Activated CD4-positive, alpha-beta memory T cell treated with anti-CD3 and anti-CD28 coated beads, Interleukin-2, amount 10 ng/mL, durations not matched to agents 7 days and 5 days (primary cell): ENCODE data around the gene DNM3. TPM values are rescaled to one million over a fixed set of nuclear protein-coding genes. Genes with fewer than 3 reads are reported as not detected.

Experiments used
- CTCF ChIA-PET: fragments of 350-600 bp; sonication (Branson Sonifier 250); formaldehyde crosslinking; loops from one replicate; lab custom pipeline; 2021; ENCODE audit warnings: antibody characterized with exemption, inconsistent platforms; lab: Charles Lee
- POLR2A ChIA-PET: fragments of 350-600 bp; sonication (Branson Sonifier 250); formaldehyde crosslinking; loops from one replicate; lab custom pipeline; 2021; ENCODE audit warnings: antibody characterized with exemption; lab: Charles Lee
- DNase-seq: peaks from one replicate; pipeline ENCODE4 v3.0.0-alpha.2; 2020
- H3K27ac Mint-ChIP-seq: one replicate; pipeline ENCODE4 v1.8.0; 2021; ENCODE audit warnings: mild to moderate bottlenecking, mixed read lengths
- H3K27me3 Mint-ChIP-seq: one replicate; pipeline ENCODE4 v1.8.0; 2021; ENCODE audit warnings: mixed read lengths
- H3K36me3 Mint-ChIP-seq: one replicate; pipeline ENCODE4 v1.8.0; 2021; ENCODE audit warnings: low read depth, mixed read lengths
- H3K4me1 Mint-ChIP-seq: one replicate; pipeline ENCODE4 v1.8.0; 2021; ENCODE audit warnings: mixed read lengths
- H3K4me3 Mint-ChIP-seq: one replicate; pipeline ENCODE4 v1.8.0; 2021; ENCODE audit warnings: mild to moderate bottlenecking, mixed read lengths
- H3K9me3 Mint-ChIP-seq: one replicate; pipeline ENCODE4 v1.8.0; 2021; ENCODE audit warnings: mixed read lengths
- total RNA-seq, 2 experiments: library from RNA; stranded (reverse); gene quantifications; one replicate each; pipeline ENCODE4 v1.2.3, GENCODE V29; 2021

DNM3 gene
- total RNA-seq, 2 experiments from 2014 or later: 2.0 to 2.2 TPM

DNA sequence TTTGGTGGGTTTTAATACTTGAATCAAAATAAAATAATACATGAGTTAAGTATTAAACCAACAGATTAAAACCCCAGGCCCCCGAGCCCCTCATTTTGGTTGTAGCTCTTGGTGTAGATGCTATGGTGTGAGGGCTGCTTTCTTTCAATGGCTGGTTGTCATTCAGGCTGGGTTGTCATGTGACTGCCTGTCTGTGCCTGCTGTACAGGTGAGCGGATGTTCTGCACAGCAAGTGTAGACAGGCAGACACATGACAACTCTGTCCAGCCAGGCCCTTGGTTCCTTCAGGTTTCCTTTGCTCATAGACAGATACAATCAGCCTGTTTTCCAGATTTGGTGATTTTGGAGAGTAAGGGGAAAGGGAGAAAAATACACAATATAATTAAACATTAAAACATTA is 297.3 kb downstream of the DNM3 start:
- Mint-ChIP-seq H3K4me1 (peaks cover 14% of the 10 kb centered on the region), H3K4me3 (no peak overlapping the region), H3K36me3 (no peaks in the 10 kb centered on the region), H3K27ac (no peak overlapping the region), H3K9me3 (peaks cover 3% of the 10 kb centered on the region), H3K27me3 (no peaks in the 10 kb centered on the region)
- ChIA-PET POLR2A (no interaction called here), CTCF (no interaction called here)
- no peak for DNase-seq

GRCh38 chr1:172139196-172139595 is 297.9 kb downstream of the DNM3 start:
- Mint-ChIP-seq H3K27ac (no peak overlapping the region), H3K4me1 (peaks cover 8% of the 10 kb centered on the region), H3K9me3 (peaks cover 3% of the 10 kb centered on the region), H3K36me3 (no peaks in the 10 kb centered on the region), H3K4me3 (no peak overlapping the region), H3K27me3 (no peaks in the 10 kb centered on the region)
- DNase-seq: no peak
- POLR2A ChIA-PET: no interaction called here
- CTCF ChIA-PET: interaction anchor here (0.8 kb wide), 1 partner anchor 43 kb away, joined by 3 read pairs; no protein-coding TSS in a partner anchor

DNA sequence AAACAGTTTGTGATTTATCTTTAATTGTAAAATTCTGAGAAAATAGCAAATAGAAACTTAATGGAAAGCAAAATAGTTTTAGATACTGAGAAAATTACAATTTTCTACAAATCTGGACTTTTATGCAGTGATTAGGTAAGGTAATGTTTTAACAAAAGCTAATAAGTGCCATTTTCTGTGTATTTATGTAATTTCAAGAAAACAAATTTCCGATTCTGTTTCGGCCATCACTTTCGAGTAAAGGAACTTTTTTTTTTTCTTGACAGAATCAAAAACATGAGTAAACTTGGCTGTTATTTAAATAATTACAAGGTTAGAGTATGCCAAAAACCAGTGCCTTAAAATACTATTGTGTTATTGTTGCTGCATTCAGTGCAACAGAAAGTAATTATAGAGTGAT is 298.8 kb downstream of the DNM3 start:
- H3K27me3 Mint-ChIP-seq: no peaks in the 10 kb centered on the region
- H3K27ac Mint-ChIP-seq: no peak overlapping the region
- H3K9me3 Mint-ChIP-seq: peaks cover under 1% of the 10 kb centered on the region
- no peak for DNase-seq
- no peak overlapping the region for H3K4me3 Mint-ChIP-seq
- peaks cover 4% of the 10 kb centered on the region for H3K4me1 Mint-ChIP-seq
- no peaks in the 10 kb centered on the region for H3K36me3 Mint-ChIP-seq
- POLR2A ChIA-PET: no interaction called here
- CTCF ChIA-PET: interaction anchor here (0.8 kb wide), 1 partner anchor 44 kb away, joined by 3 read pairs; no protein-coding TSS in a partner anchor

- no peaks in the 10 kb centered on the region for H3K9me3 Mint-ChIP-seq
- peaks cover 8% of the 10 kb centered on the region for H3K4me1 Mint-ChIP-seq
- no peaks in the 10 kb centered on the region for H3K27me3 Mint-ChIP-seq
- no peak overlapping the region for H3K27ac Mint-ChIP-seq
- no peak overlapping the region for H3K4me3 Mint-ChIP-seq
- CTCF ChIA-PET: no interaction called here
- POLR2A ChIA-PET: no interaction called here
- H3K36me3 Mint-ChIP-seq: no peaks in the 10 kb centered on the region
- DNase-seq: no peak
Measured at GRCh38 chr1:172140591-172140990, 299.3 kb downstream of the DNM3 start.

GRCh38 chr1:172141341-172141881 is 300.1 kb downstream of the DNM3 start:
- Mint-ChIP-seq H3K4me3 (no peak overlapping the region), H3K27me3 (no peaks in the 10 kb centered on the region), H3K9me3 (no peaks in the 10 kb centered on the region), H3K27ac (no peak overlapping the region), H3K36me3 (no peaks in the 10 kb centered on the region), H3K4me1 (peaks cover 9% of the 10 kb centered on the region)
- CTCF ChIA-PET: interaction anchor here (0.6 to 1.2 kb wide), 2 partner anchors 39 to 258 kb away, joined by 3 to 5 read pairs; no protein-coding TSS in a partner anchor
- DNase-seq: no peak
- POLR2A ChIA-PET: no interaction called here

DNA sequence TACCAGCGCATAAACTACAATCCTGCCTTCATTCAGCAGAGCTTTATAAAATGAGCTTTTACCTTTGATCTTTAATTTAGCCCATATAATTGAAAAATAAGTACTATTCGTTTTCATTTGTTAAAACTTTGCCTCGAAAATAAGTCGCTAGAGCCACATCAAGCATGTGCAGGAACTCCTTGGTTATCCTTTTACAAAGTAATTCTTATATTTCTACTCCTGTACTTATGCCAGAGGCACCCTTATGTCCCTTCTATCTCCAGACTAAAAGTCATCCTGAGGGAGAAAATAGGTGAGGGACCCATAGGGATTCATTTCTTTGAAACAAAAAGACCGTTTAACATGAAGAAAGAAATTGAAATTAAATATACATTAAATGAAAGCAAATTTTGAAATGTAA is 301.0 kb downstream of the DNM3 start:
- ChIA-PET CTCF (interaction anchor here (0.7 to 1.2 kb wide), 2 partner anchors 9 to 40 kb away, joined by 4 to 5 read pairs; no protein-coding TSS in a partner anchor), POLR2A (interaction anchor here (0.7 kb wide), 1 partner anchor 411 kb away, joined by 4 read pairs; no protein-coding TSS in a partner anchor)
- Mint-ChIP-seq H3K27me3 (no peaks in the 10 kb centered on the region), H3K4me3 (no peak overlapping the region), H3K36me3 (no peaks in the 10 kb centered on the region), H3K4me1 (peaks cover 9% of the 10 kb centered on the region), H3K9me3 (no peaks in the 10 kb centered on the region), H3K27ac (no peak overlapping the region)
- DNase-seq: no peak

- H3K27me3 Mint-ChIP-seq: no peaks in the 10 kb centered on the region
- no peak for DNase-seq
- no peaks in the 10 kb centered on the region for H3K36me3 Mint-ChIP-seq
- ChIA-PET CTCF (interaction anchor here (1.1 kb wide), 1 partner anchor 255 kb away, joined by 4 read pairs; no protein-coding TSS in a partner anchor), POLR2A (no interaction called here)
- no peak overlapping the region for H3K27ac Mint-ChIP-seq
- H3K4me3 Mint-ChIP-seq: no peak overlapping the region
- H3K4me1 Mint-ChIP-seq: peaks cover 9% of the 10 kb centered on the region
- no peaks in the 10 kb centered on the region for H3K9me3 Mint-ChIP-seq
Measured at GRCh38 chr1:172143384-172144055, 302.2 kb downstream of the DNM3 start.

DNA sequence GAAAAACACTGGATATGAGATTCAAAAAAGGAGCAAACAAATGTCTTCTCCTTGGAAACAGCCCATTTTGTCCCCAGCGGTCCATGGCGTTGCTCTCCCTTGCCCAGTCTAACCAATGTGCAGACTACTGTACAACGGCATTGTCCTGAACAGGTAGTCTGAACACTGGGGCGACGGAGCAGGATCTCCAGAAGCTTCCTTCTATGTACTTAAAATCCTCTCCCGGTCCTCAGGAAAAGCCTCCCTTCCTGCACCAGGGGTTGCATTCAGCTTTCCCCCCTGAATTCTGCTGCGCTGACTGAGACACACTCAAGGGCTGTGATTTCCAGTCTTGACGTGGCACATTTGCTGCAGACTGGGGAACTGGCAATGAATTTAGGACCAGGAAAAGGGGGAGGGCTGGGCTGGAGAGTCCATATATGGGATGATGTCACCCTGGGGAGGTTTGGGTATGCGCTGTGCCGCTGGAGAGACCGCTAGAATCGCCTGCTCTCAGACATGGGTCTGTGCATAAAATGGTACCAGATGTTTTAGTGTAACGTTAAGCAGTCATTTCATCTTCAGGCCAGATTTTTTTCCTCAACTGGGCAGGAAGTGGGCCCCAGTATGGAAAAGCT is 303.3 kb downstream of the DNM3 start:
- no peaks in the 10 kb centered on the region for H3K27me3 Mint-ChIP-seq
- ChIA-PET CTCF (no interaction called here), POLR2A (no interaction called here)
- no peak overlapping the region for H3K4me3 Mint-ChIP-seq
- H3K4me1 Mint-ChIP-seq: peaks cover 9% of the 10 kb centered on the region
- H3K36me3 Mint-ChIP-seq: no peaks in the 10 kb centered on the region
- no peak overlapping the region for H3K27ac Mint-ChIP-seq
- DNase-seq: no peak
- H3K9me3 Mint-ChIP-seq: no peaks in the 10 kb centered on the region

GRCh38 chr1:172145231-172145651 is 303.9 kb downstream of the DNM3 start:
- ChIA-PET CTCF (no interaction called here), POLR2A (no interaction called here)
- Mint-ChIP-seq H3K4me1 (peaks cover 9% of the 10 kb centered on the region), H3K27ac (no peak overlapping the region), H3K9me3 (no peaks in the 10 kb centered on the region), H3K36me3 (no peaks in the 10 kb centered on the region), H3K27me3 (no peaks in the 10 kb centered on the region), H3K4me3 (no peak overlapping the region)
- no peak for DNase-seq

- DNase-seq: no peak
- H3K27ac Mint-ChIP-seq: no peak overlapping the region
- no peaks in the 10 kb centered on the region for H3K9me3 Mint-ChIP-seq
- no peaks in the 10 kb centered on the region for H3K36me3 Mint-ChIP-seq
- H3K27me3 Mint-ChIP-seq: no peaks in the 10 kb centered on the region
- ChIA-PET CTCF (no interaction called here), POLR2A (no interaction called here)
- H3K4me1 Mint-ChIP-seq: peaks cover 9% of the 10 kb centered on the region
- no peak overlapping the region for H3K4me3 Mint-ChIP-seq
Measured at GRCh38 chr1:172145656-172146055, 304.4 kb downstream of the DNM3 start.

DNA sequence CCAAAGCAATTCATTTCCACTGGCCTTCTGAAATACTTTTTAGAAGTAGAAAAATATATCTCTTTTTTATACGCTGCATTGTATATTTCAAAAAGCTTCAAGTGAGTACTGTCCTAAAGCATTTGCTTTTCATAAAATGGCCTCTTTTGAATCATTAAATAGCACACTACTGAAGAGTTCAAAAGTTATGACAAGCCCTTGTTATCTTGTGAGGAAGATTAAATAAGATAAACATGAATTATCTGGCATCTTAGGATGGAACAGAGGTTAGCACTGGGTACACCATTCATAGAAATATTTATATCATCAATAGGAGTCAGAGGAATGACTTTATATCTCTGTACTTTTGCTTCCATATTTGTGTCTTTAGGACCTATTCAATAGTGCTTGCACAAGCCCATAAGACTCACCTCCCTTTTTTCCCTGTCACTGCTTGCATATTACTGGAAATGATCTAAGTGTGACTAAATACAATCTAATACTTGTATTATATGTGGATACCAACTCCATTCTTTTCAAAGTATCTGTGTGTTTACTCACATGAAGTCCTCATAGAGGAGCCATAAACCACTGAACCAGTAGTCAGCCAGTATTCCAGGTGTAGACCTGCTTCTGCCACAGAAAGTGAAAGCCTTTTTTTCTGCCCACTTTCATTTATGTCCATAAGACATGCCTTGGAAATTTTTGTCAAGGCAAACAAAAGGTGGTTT is 305.0 kb downstream of the DNM3 start:
- Mint-ChIP-seq H3K4me3 (no peak overlapping the region), H3K4me1 (peaks cover 9% of the 10 kb centered on the region), H3K27ac (no peak overlapping the region), H3K9me3 (no peaks in the 10 kb centered on the region), H3K36me3 (no peaks in the 10 kb centered on the region), H3K27me3 (no peaks in the 10 kb centered on the region)
- POLR2A ChIA-PET: no interaction called here
- no peak for DNase-seq
- CTCF ChIA-PET: no interaction called here

DNA sequence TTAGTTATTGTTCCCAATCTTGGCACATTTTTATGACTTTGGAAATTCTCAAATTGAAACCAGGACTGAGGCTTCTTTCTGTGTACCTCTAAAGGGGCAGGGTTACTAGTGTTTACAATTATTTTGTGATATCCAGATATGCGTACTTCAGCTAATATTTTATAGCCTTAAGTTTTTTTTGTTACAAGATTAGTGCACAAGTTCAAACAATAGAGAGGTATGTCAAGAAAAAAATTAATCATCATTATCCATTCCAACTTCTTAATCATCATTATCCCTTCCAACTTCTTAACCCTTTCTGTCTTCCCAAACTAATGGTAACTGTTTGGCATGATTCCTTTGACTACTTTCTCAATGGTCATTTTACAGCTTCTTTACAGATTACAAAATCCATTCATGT is 306.2 kb downstream of the DNM3 start:
- Mint-ChIP-seq H3K4me1 (peaks cover 9% of the 10 kb centered on the region), H3K27me3 (no peaks in the 10 kb centered on the region), H3K36me3 (no peaks in the 10 kb centered on the region), H3K4me3 (no peak overlapping the region), H3K27ac (no peak overlapping the region), H3K9me3 (no peaks in the 10 kb centered on the region)
- DNase-seq: no peak
- ChIA-PET CTCF (interaction anchor here (0.9 to 1.6 kb wide), 2 partner anchors 13 to 122 kb away, joined by 3 to 6 read pairs; no protein-coding TSS in a partner anchor), POLR2A (no interaction called here)

DNA sequence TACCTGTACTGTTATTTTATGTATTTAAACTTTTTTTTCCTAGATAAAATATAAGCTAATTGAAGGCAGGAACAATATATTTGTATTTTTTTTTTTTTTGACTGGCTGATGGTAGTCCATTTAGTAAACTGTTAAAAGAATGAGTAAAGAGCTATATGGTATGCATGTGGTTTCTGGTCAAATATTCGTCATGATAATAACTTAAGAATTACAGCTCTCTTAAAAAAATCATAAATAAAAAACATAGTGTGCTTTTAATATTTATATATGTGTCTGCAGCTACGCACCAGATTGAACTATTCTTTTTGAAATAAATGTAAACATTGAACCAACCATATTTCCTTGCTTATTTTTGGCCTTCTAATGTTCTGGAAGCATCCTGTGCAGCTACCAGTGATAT is 306.9 kb downstream of the DNM3 start:
- POLR2A ChIA-PET: no interaction called here
- peaks cover 3% of the 10 kb centered on the region for H3K9me3 Mint-ChIP-seq
- CTCF ChIA-PET: interaction anchor here (0.9 to 1.6 kb wide), 2 partner anchors 14 to 121 kb away, joined by 3 to 6 read pairs; no protein-coding TSS in a partner anchor
- no peak for DNase-seq
- no peaks in the 10 kb centered on the region for H3K27me3 Mint-ChIP-seq
- H3K27ac Mint-ChIP-seq: no peak overlapping the region
- no peak overlapping the region for H3K4me3 Mint-ChIP-seq
- H3K36me3 Mint-ChIP-seq: peaks cover under 1% of the 10 kb centered on the region
- peaks cover 9% of the 10 kb centered on the region for H3K4me1 Mint-ChIP-seq
